HepG2 (cell line): ENCODE data around the gene SYNM. TPM values are rescaled to one million over a fixed set of nuclear protein-coding genes. Genes with fewer than 3 reads are reported as not detected.

ENCODE experiments used
- ATM ChIP-seq: fragments of 450-650 bp; IDR thresholded peaks from 2 replicates; pipeline ENCODE4 v1.7.1; 2017; ENCODE audit warnings: mild to moderate bottlenecking, borderline replicate concordance
- DBP ChIP-seq: sonication (generic); formaldehyde crosslinking; IDR thresholded peaks from 2 replicates; pipeline ENCODE4 v1.4.0; 2020; ENCODE audit warnings: missing genetic modification reagents; ENCODE audit errors: not compliant biosample characterization
- ERF ChIP-seq: IDR thresholded peaks from 2 replicates; pipeline ENCODE4 v1.6.1; 2018; ENCODE audit warnings: missing biosample characterization, missing genetic modification reagents
- FOXJ3 ChIP-seq: sonication (generic); formaldehyde crosslinking; IDR thresholded peaks from 2 replicates; pipeline ENCODE4 v1.4.0; 2020; ENCODE audit warnings: missing genetic modification reagents, mild to moderate bottlenecking, borderline replicate concordance
- HDAC2 ChIP-seq: sonication (generic); formaldehyde crosslinking; IDR thresholded peaks from 2 replicates; pipeline ENCODE4 v1.4.0; 2020; ENCODE audit warnings: missing genetic modification reagents
- IKZF1 ChIP-seq: fragments of 450-650 bp; IDR thresholded peaks from 2 replicates; pipeline ENCODE4 v1.7.1; 2016
- KDM5A ChIP-seq: fragments of 200-600 bp; sonication (generic); IDR thresholded peaks from 2 replicates; pipeline ENCODE4 v1.7.0; 2018; ENCODE audit warnings: antibody characterized with exemption, mild to moderate bottlenecking, low read length, borderline replicate concordance
- KLF15 ChIP-seq: sonication (generic); formaldehyde crosslinking; IDR thresholded peaks from 2 replicates; pipeline ENCODE4 v1.8.1; 2023; ENCODE audit warnings: borderline replicate concordance, mild to moderate bottlenecking, inconsistent platforms, missing genetic modification reagents, mixed read lengths
- SAFB2 ChIP-seq: sonication (generic); formaldehyde crosslinking; IDR thresholded peaks from 2 replicates; pipeline ENCODE4 v1.5.1; 2020; ENCODE audit warnings: missing genetic modification reagents, low read depth, mild to moderate bottlenecking, borderline replicate concordance
- SOX6 ChIP-seq, 2 experiments: fragments of 450-650 bp in 1 of 2; sonication (generic) in 1 of 2; formaldehyde crosslinking in 1 of 2; IDR thresholded peaks; 2 replicates each; pipeline versions ENCODE4 v1.4.0 to v1.6.1; 2017 to 2020; ENCODE audit warnings: antibody characterized with exemption in 1 of 2, mild to moderate bottlenecking in 1 of 2, missing genetic modification reagents in 1 of 2
- SRF ChIP-seq: IDR thresholded peaks from 2 replicates; pipeline ENCODE4 v1.6.1; 2011; ENCODE audit warnings: mild to moderate bottlenecking, low read depth, low read length, moderate library complexity
- TCF7L2 ChIP-seq: IDR thresholded peaks from 2 replicates; pipeline ENCODE4 v1.6.1; 2011; ENCODE audit warnings: mild to moderate bottlenecking, low read depth, low read length, moderate library complexity
- THRA ChIP-seq: sonication (generic); formaldehyde crosslinking; IDR thresholded peaks from 2 replicates; pipeline ENCODE4 v1.4.0; 2020; ENCODE audit warnings: missing genetic modification reagents, borderline replicate concordance
- TRIM22 ChIP-seq: fragments of 450-650 bp; IDR thresholded peaks from 2 replicates; pipeline ENCODE4 v1.6.1; 2017
- ZBTB10 ChIP-seq: sonication (generic); formaldehyde crosslinking; IDR thresholded peaks from 2 replicates; pipeline ENCODE4 v1.4.0; 2020; ENCODE audit warnings: missing genetic modification reagents, borderline replicate concordance
- ZKSCAN5 ChIP-seq: sonication (generic); formaldehyde crosslinking; IDR thresholded peaks from 2 replicates; pipeline ENCODE4 v1.5.1; 2020; ENCODE audit warnings: mild to moderate bottlenecking, missing genetic modification reagents
- ZNF224 ChIP-seq: sonication (generic); formaldehyde crosslinking; IDR thresholded peaks from 2 replicates; pipeline ENCODE4 v1.5.0; 2020; ENCODE audit warnings: mild to moderate bottlenecking, missing genetic modification reagents
- ZNF430 ChIP-seq: sonication (generic); formaldehyde crosslinking; IDR thresholded peaks from 2 replicates; pipeline ENCODE4 v1.9.0; 2021; ENCODE audit warnings: mild to moderate bottlenecking, missing genetic modification reagents
- ZNF441 ChIP-seq: sonication (generic); formaldehyde crosslinking; IDR thresholded peaks from 2 replicates; pipeline ENCODE4 v1.7.0; 2021; ENCODE audit warnings: missing genetic modification reagents, borderline replicate concordance
- ZNF710 ChIP-seq: sonication (generic); formaldehyde crosslinking; IDR thresholded peaks from 2 replicates; pipeline ENCODE4 v1.5.0; 2020; ENCODE audit warnings: mild to moderate bottlenecking, missing genetic modification reagents, borderline replicate concordance
- ZNF792 ChIP-seq: IDR thresholded peaks from 2 replicates; pipeline ENCODE4 v1.6.1; 2016
- polyA plus RNA-seq, 8 experiments: library from polyadenylated mRNA; depleted of rRNA in 3 of 8; stranded (reverse) in 7 of 8; unstranded in 1 of 8; fragments of >200 nt; fragmentation: Illumina TruSeq in 4 of 8; extraction: Trizol in 4 of 8; gene quantifications; 2 replicates each; pipeline versions ENCODE4 v1.2.1 to v1.2.3, GENCODE V29; 2011 to 2016; ENCODE audit warnings: low read depth in 4 of 8, missing spikeins in 1 of 8, mixed read lengths in 1 of 8; ENCODE audit not compliant: insufficient read depth in 1 of 8
- total RNA-seq, 5 experiments: library from RNA; depleted of rRNA; stranded (reverse); fragments of >200 nt; fragmentation: Illumina TruSeq; extraction: Trizol; gene quantifications; 2 replicates each; pipeline ENCODE4 v1.2.3, GENCODE V29; 2016; ENCODE audit warnings: low read depth in 1 of 5

The SYNM gene
- total and polyA plus RNA-seq, 2 of the 13 experiments (the other 11 are each of a cell fraction or from before 2014, with no cell fraction given) = 1.1 to 3.7 TPM

GRCh38 chr15:99131441-99132023 lies 26.7 kb downstream of the SYNM start (continued):
- TF ChIP-seq TCF7L2 = no peak
- TF ChIP-seq DBP (CRISPR knock-in tag) = no peak
- peak; percentile 82 for TF ChIP-seq ZNF441
- 0 out of 2 replicates have a peak, but pooled peaks have one; percentile 64 for TF ChIP-seq ZNF792
- TF ChIP-seq ZNF710 (CRISPR knock-in tag) = 0 out of 2 replicates have a peak, but pooled peaks have one; percentile 45
- TF ChIP-seq FOXJ3 (CRISPR knock-in tag) = no peak
- TF ChIP-seq KLF15 = no peak
- TF ChIP-seq ZBTB10 (CRISPR knock-in tag) = no peak
- peak; percentile 96 for TF ChIP-seq ZKSCAN5 (CRISPR knock-in tag)
- no peak for TF ChIP-seq TRIM22
- no peak for TF ChIP-seq SRF
- TF ChIP-seq THRA (CRISPR knock-in tag) = peak; percentile 58; the same call in 1 of the 2 replicates
- 0 out of 2 replicates have a peak, but pooled peaks have one; percentile 40 for TF ChIP-seq ZNF430 (CRISPR knock-in tag)
- no peak for TF ChIP-seq ZNF224 (CRISPR knock-in tag)
- TF ChIP-seq KDM5A = no peak
- no peak for TF ChIP-seq SAFB2
- TF ChIP-seq ATM = no peak
- no peak for TF ChIP-seq IKZF1
- TF ChIP-seq ERF = peak; percentile 77; the same call in 1 of the 2 replicates
- TF ChIP-seq SOX6 (IDR thresholded peaks at IDR 0.05) = no peak
- peak; percentile 51; the same call in 1 of the 2 replicates for TF ChIP-seq SOX6 (CRISPR knock-in tag; IDR thresholded peaks at IDR 0.05)
- TF ChIP-seq HDAC2 (CRISPR knock-in tag) = peak; percentile 65; the same call in 1 of the 2 replicates
